GM06990 (cell line): ENCODE measurements around the gene PKD1L1.
"Not testable (repeated sequence)": the region's sequence is repeated elsewhere in the genome, so short reads cannot be mapped to it uniquely, and the experiment has no call there.

Source experiments
- DNase-seq: peaks from one replicate; pipeline ENCODE4 v3.0.0-alpha.2; 2011; ENCODE audit not compliant: insufficient read length; ENCODE audit errors: extremely low read depth
- H3K27me3 ChIP-seq: replicated peaks from 2 replicates; pipeline ENCODE4 v1.6.0; 2011; ENCODE audit warnings: low read length; ENCODE audit not compliant: control insufficient read depth, insufficient read depth
- H3K36me3 ChIP-seq: 2 replicates; pipeline ENCODE4 v1.5.1; 2011; ENCODE audit warnings: low read length; ENCODE audit not compliant: control insufficient read depth, insufficient read depth
- H3K4me3 ChIP-seq: replicated peaks from 2 replicates; pipeline ENCODE4 v1.5.1; 2011; ENCODE audit warnings: low read depth, mild to moderate bottlenecking, control low read depth, low read length
- TF ChIP-seq, protein P1 (sequence below): IDR thresholded peaks from 2 replicates; pipeline ENCODE4 v1.5.1; 2011; ENCODE audit warnings: low read length, control low read depth, mild to moderate bottlenecking, inconsistent platforms; ENCODE audit not compliant: insufficient read depth, poor library complexity, severe bottlenecking

Gene PKD1L1

DNA sequence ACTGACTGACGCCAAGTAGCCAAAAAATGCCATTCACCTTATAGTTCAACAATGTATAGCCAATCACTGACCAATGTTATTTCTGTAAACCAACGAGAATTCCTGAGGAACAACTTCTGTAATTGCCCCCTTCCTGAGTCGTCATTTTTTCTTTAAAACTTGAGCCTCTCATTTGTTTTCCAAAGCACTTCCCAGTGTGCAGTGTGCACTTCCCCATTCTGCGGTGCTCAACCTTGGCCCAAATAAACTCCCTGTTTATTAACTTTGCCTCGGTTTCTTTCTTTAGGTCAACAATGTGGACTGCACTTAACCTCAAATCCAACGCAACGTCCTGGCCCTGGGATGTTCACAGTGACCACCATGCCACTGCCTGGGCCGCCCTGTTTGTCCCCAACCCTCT lies 15.1 kb downstream of the PKD1L1 start:
- Histone ChIP-seq H3K4me3 (no peak overlapping the region), H3K36me3 (no peaks in the 10 kb centered on the region), H3K27me3 (no peaks in the 10 kb centered on the region)
- DNase-seq = no peak
- TF ChIP-seq, protein P1, sequence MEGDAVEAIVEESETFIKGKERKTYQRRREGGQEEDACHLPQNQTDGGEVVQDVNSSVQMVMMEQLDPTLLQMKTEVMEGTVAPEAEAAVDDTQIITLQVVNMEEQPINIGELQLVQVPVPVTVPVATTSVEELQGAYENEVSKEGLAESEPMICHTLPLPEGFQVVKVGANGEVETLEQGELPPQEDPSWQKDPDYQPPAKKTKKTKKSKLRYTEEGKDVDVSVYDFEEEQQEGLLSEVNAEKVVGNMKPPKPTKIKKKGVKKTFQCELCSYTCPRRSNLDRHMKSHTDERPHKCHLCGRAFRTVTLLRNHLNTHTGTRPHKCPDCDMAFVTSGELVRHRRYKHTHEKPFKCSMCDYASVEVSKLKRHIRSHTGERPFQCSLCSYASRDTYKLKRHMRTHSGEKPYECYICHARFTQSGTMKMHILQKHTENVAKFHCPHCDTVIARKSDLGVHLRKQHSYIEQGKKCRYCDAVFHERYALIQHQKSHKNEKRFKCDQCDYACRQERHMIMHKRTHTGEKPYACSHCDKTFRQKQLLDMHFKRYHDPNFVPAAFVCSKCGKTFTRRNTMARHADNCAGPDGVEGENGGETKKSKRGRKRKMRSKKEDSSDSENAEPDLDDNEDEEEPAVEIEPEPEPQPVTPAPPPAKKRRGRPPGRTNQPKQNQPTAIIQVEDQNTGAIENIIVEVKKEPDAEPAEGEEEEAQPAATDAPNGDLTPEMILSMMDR = no peak

- Histone ChIP-seq H3K4me3 (no peak overlapping the region), H3K36me3 (no peaks in the 10 kb centered on the region), H3K27me3 (no peaks in the 10 kb centered on the region)
- DNase-seq = no peak
- TF ChIP-seq, protein P1 = no peak
Observed at GRCh38 chr7:47932466-47933037, 15.7 kb downstream of the PKD1L1 start.

DNA sequence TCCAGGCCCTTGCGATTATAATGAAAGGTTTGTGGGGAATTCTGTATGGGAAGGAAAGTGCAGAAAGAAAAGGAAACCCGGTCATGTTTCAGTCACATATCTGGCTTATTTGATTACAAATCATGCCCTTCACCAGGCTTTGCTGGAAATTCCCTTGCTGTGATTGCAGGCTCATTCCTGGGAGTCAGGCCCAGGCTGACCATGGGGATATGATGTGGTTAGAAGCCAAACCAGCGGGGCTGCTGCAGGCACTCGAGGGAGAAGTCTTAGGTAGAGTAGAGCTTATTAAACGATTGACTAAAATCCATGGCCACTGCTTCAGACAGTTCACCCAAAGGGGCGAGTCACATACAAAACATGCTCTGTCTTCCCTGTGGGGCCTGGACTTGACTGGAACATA lies 16.2 kb downstream of the PKD1L1 start:
- no peak for DNase-seq
- no peak overlapping the region for H3K4me3 ChIP-seq
- H3K36me3 ChIP-seq = no peaks in the 10 kb centered on the region
- TF ChIP-seq, protein P1 = no peak
- no peaks in the 10 kb centered on the region for H3K27me3 ChIP-seq

DNA sequence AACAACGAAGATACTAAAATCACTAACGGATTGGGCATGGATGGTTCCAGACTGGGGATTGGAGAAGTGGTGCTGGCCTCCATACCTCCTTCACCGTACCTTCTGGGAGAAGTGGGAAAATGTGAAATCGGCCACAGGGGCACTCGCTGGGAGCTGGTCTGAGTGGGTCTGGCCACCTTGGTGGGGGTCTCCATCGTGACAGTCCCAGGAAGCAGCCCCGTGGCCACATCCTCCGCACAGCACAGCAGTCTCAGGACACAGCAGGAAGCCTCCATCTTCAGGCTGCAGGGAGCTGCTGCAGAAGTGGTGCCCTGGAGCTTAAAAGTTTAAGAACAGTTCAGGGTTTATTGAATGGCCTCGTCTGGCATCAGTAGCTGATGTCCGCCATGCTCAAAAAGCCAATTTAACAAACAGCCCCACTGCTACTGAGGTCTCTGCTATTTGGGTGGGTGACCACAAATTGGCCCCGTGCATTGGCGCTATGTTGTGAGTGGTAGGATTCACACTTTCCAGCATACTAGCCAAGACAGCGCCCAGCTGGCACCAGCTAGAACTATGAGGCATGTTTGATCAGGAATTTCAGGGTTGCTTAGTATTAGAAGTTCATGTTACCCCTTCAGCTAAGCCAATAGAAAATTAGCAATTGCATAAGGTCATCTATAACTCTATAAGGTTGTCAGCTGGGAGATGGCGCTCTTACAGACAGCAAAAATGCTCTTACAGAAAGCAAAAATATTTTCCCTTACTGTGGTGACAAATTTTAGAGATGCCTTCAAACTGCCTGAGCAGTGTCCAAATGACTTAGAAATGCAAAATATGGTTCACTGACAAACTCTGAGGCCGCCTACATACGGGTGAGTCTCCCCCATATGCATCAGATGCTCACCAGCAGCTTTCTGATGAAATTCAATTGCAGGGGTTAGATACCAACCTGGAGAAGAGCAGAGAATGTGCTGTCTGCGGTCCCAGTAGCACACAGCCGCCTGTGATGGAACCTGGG lies 17.0 kb downstream of the PKD1L1 start:
- no peak overlapping the region for H3K4me3 ChIP-seq
- no peak for DNase-seq
- H3K36me3 ChIP-seq = no peaks in the 10 kb centered on the region
- H3K27me3 ChIP-seq = no peaks in the 10 kb centered on the region
- TF ChIP-seq, protein P1 = no peak

DNA sequence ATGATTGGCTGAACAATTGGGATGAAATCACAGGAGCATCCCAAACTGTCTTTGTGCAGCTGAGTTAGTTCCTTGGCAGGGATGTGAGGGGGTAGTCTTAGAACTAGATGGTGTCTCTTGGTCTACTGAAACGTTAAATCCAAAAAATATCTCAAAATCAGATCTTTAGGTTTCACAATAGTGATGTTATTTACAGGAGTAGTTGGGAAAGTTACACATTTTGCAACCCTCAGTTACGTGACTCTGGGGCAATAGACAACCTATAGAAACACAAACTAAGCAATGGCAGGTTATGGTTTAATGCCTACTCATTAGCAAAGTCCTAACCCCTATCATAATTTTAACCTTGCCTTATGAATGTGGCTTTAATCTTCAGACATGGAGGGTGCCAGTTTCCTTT lies 24.0 kb downstream of the PKD1L1 start:
- no peaks in the 10 kb centered on the region for H3K36me3 ChIP-seq
- H3K27me3 ChIP-seq = no peaks in the 10 kb centered on the region
- no peak overlapping the region for H3K4me3 ChIP-seq
- DNase-seq = no peak
- TF ChIP-seq, protein P1 = no peak

- DNase-seq, H3K27me3 ChIP-seq, H3K4me3 ChIP-seq, H3K36me3 ChIP-seq: not testable (repeated sequence)
Observed at GRCh38 chr7:47923081-47923875, 25.0 kb downstream of the PKD1L1 start.

- not testable (repeated sequence) for H3K36me3 ChIP-seq, H3K27me3 ChIP-seq, H3K4me3 ChIP-seq, DNase-seq
Observed at GRCh38 chr7:47916514-47916913, 31.8 kb downstream of the PKD1L1 start.
